Measurements from ENCODE around the gene RNASEH1.

Gene RNASEH1

GRCh38 chr2:3558205-3559014, at the start of gene RNASEH1:
RNASEH1 (minus strand) TSS chr2:3558333; CDS start chr2:3558260, 73 bp downstream.
- DNase-seq = peak; percentile 98

- DNase-seq = peak; percentile 64
These were observed 48.5 kb upstream of the RNASEH1 start for GRCh38 chr2:3606370-3607201.

GRCh38 chr2:3606028-3606369, 47.9 kb upstream of the RNASEH1 start:
- DNase-seq = no peak

GRCh38 chr2:3604991-3605961, 47.1 kb upstream of the RNASEH1 start:
- DNase-seq = peak; percentile 27

- DNase-seq = no peak
These were observed 46.2 kb upstream of the RNASEH1 start for GRCh38 chr2:3604207-3604877.

GRCh38 chr2:3603536-3604206, 45.5 kb upstream of the RNASEH1 start:
- DNase-seq = no peak

- DNase-seq = no peak
These were observed 44.6 kb upstream of the RNASEH1 start for GRCh38 chr2:3602553-3603339.

- no peak for DNase-seq
These were observed 43.6 kb upstream of the RNASEH1 start for GRCh38 chr2:3601561-3602271.

GRCh38 chr2:3600256-3600855, 42.2 kb upstream of the RNASEH1 start:
- no peak for DNase-seq

GRCh38 chr2:3598912-3599854, 41.0 kb upstream of the RNASEH1 start:
- DNase-seq = no peak

GRCh38 chr2:3598197-3598910, 40.2 kb upstream of the RNASEH1 start:
- no peak for DNase-seq

- no peak for DNase-seq
These were observed 39.4 kb upstream of the RNASEH1 start for GRCh38 chr2:3597567-3597966.

GRCh38 chr2:3596901-3597417, 38.8 kb upstream of the RNASEH1 start:
- DNase-seq = no peak

GRCh38 chr2:3595985-3596384, 37.9 kb upstream of the RNASEH1 start:
- no peak for DNase-seq

- no peak for DNase-seq
These were observed 37.3 kb upstream of the RNASEH1 start for GRCh38 chr2:3595404-3595803.

- DNase-seq = no peak
These were observed 36.6 kb upstream of the RNASEH1 start, which contains the start of gene COLEC11 for GRCh38 chr2:3594493-3595281. COLEC11 (plus strand) TSS chr2:3595112; CDS start chr2:3604341, 9,229 bp downstream.

- DNase-seq = no peak
These were observed 31.0 kb upstream of the RNASEH1 start for GRCh38 chr2:3589086-3589485.
